NCI-H524 (cell line): ENCODE measurements around the gene MIEF2.
"Not testable (repeated sequence)": the region's sequence is repeated elsewhere in the genome, so short reads cannot be mapped to it uniquely, and the experiment has no call there.

Experiments used
- DNase-seq, 2 experiments: peaks; one replicate each; lab custom pipeline; 2025; lab: John Stamatoyannopoulos, UW

The MIEF2 gene

GRCh38 chr17:18291718-18292540 lies 31.5 kb downstream of the MIEF2 start:
- DNase-seq = no peak

- DNase-seq = not testable (repeated sequence)
Observed at GRCh38 chr17:18298061-18298460, 37.6 kb downstream of the MIEF2 start.

GRCh38 chr17:18300725-18301480 lies 40.4 kb downstream of the MIEF2 start:
- DNase-seq = no peak

GRCh38 chr17:18303206-18303605 lies 42.7 kb downstream of the MIEF2 start:
- not testable (repeated sequence) for DNase-seq

- no peak for DNase-seq
Observed at GRCh38 chr17:18309202-18309601, 48.7 kb downstream of the MIEF2 start.

GRCh38 chr17:18314059-18314730 lies 53.7 kb downstream of the MIEF2 start:
- DNase-seq = no peak

- peak; percentile 94 for DNase-seq
Observed at GRCh38 chr17:18314731-18315561, 54.5 kb downstream of the MIEF2 start, which contains the start of the genes SMCR8 and TOP3A. TSS of gene SMCR8 (plus strand) at chr17:18315293. CDS start at chr17:18315790, 497 bp downstream. TSS of gene TOP3A (minus strand) at chr17:18314994. CDS start at chr17:18314778, 216 bp downstream.

GRCh38 chr17:18315562-18315922 lies 55.1 kb downstream of the MIEF2 start:
- no peak for DNase-seq

GRCh38 chr17:18315961-18316360 lies 55.5 kb downstream of the MIEF2 start:
- DNase-seq = no peak
